ENCODE measurements around the gene ZNF284. TPM values are rescaled to one million over a fixed set of nuclear protein-coding genes. Genes with fewer than 3 reads are reported as not detected.
"Not testable (repeated sequence)": the region's sequence is repeated elsewhere in the genome, so short reads cannot be mapped to it uniquely, and the experiment has no call there.

Gene ZNF284
- total RNA-seq, 1 experiment from 2014 or later, result 2.6 TPM

- Histone ChIP-seq H3T11ph (ENCODE audit: low read length) (no peak overlapping the region), H3K4me2 (ENCODE audit: insufficient read depth, insufficient read length, low read length) (peak overlapping the region; percentile 57), H3K9ac (ENCODE audit: extremely low read depth, insufficient read length, low read length) (peak overlapping the region; percentile 65), H4K5ac (ENCODE audit: insufficient read length, low read depth, low read length) (no peak overlapping the region), H3K79me2 (ENCODE audit: insufficient read depth, low read length) (no peaks in the 10 kb centered on the region), H2AK5ac (ENCODE audit: insufficient read length, low read length) (no peak overlapping the region), H3K18ac (ENCODE audit: insufficient read length, low read depth, low read length) (no peak overlapping the region), H3K23me2 (ENCODE audit: insufficient read length, low read depth, low read length, poor library complexity, severe bottlenecking) (no peaks in the 10 kb centered on the region), H3K79me1 (ENCODE audit: insufficient read depth, low read depth, low read length, poor library complexity, severe bottlenecking) (peaks cover 2% of the 10 kb centered on the region), H2BK15ac (ENCODE audit: low read depth, low read length) (no peak overlapping the region), H2BK120ac (ENCODE audit: low read depth, low read length, poor library complexity, severe bottlenecking) (no peak overlapping the region), H3K56ac (ENCODE audit: insufficient read length, low read depth, low read length) (no peak overlapping the region), H3K27me3 (ENCODE audit: insufficient read depth, low read length) (no peaks in the 10 kb centered on the region), H4K8ac (replicated peaks; ENCODE audit: insufficient read length, low read depth, low read length) (no peak overlapping the region), H3K27ac (ENCODE audit: insufficient read length, low read depth, low read length) (no peak overlapping the region), H3K9me3 (ENCODE audit: control insufficient read depth, low read depth, low read length) (no peaks in the 10 kb centered on the region), H2BK5ac (ENCODE audit: insufficient read length, low read length) (no peak overlapping the region), H2AFZ (ENCODE audit: low read length) (no peak overlapping the region), H4K20me1 (ENCODE audit: control insufficient read depth, insufficient read depth, insufficient read length) (no peaks in the 10 kb centered on the region), H3K14ac (ENCODE audit: insufficient read depth, low read length) (no peak overlapping the region), H2BK20ac (ENCODE audit: low read depth, low read length, poor library complexity, severe bottlenecking) (no peak overlapping the region), H3K23ac (ENCODE audit: insufficient read length, low read depth, low read length) (no peak overlapping the region), H2BK12ac (ENCODE audit: insufficient read length, low read depth, low read length) (no peak overlapping the region), H4K91ac (ENCODE audit: insufficient read length, low read depth, low read length) (no peak overlapping the region), H3K4me1 (ENCODE audit: insufficient read depth, low read length) (no peaks in the 10 kb centered on the region), H3K4ac (ENCODE audit: low read depth, low read length) (no peak overlapping the region)
- Mint-ChIP-seq H3K27me3 (ENCODE audit: low read depth) (no peaks in the 10 kb centered on the region; the same call in 1 of the 2 replicates), H3K9me3 (peaks cover 24 to 28% of the 10 kb centered on the region in 2 experiments), H3K27ac (peak overlapping the region in 2 of 3 experiments; percentile 65 to 89; a peak in 1 of 7 replicates), H3K36me3 (ENCODE audit: insufficient read depth in 1 of 3, low read depth in 3 of 3) (peaks cover 20 to 45% (median 41%) of the 10 kb centered on the region in 3 experiments), H3K4me1 (peaks cover 5 to 14% of the 10 kb centered on the region in 2 experiments), H3K4me3 (peak overlapping the region; percentile 94 to 98)
- TF ChIP-seq CTCF (conservative IDR thresholded peaks at IDR 0.05), result no peak
- WGBS (ENCODE audit: extremely low coverage, insufficient read length, low lambda C conversion rate), result no CpG with 5 or more reads among the region's 18 CpGs
- DNase-seq, result peak; percentile 29
Observed at GRCh38 chr19:44113784-44114390, 41.9 kb downstream of the ZNF284 start.

- H4K20me1 ChIP-seq (ENCODE audit: control insufficient read depth, insufficient read depth, insufficient read length); H3K9ac ChIP-seq (ENCODE audit: extremely low read depth, insufficient read length, low read length); H4K91ac ChIP-seq (ENCODE audit: insufficient read length, low read depth, low read length); H2AK5ac ChIP-seq (ENCODE audit: insufficient read length, low read length); H3K14ac ChIP-seq (ENCODE audit: insufficient read depth, low read length); H2BK12ac ChIP-seq (ENCODE audit: insufficient read length, low read depth, low read length); H3K4ac ChIP-seq (ENCODE audit: low read depth, low read length); H3K9me3 ChIP-seq (ENCODE audit: control insufficient read depth, low read depth, low read length); H2BK20ac ChIP-seq (ENCODE audit: low read depth, low read length, poor library complexity, severe bottlenecking); H2BK15ac ChIP-seq (ENCODE audit: low read depth, low read length); H3K27me3 ChIP-seq (ENCODE audit: insufficient read depth, low read length); H2AFZ ChIP-seq (ENCODE audit: low read length); H4K8ac ChIP-seq (replicated peaks; ENCODE audit: insufficient read length, low read depth, low read length); H4K5ac ChIP-seq (ENCODE audit: insufficient read length, low read depth, low read length); H3K23me2 ChIP-seq (ENCODE audit: insufficient read length, low read depth, low read length, poor library complexity, severe bottlenecking); H3K79me1 ChIP-seq (ENCODE audit: insufficient read depth, low read depth, low read length, poor library complexity, severe bottlenecking); H3K27ac ChIP-seq (ENCODE audit: insufficient read length, low read depth, low read length); H3T11ph ChIP-seq (ENCODE audit: low read length); H3K4me2 ChIP-seq (ENCODE audit: insufficient read depth, insufficient read length, low read length); H3K18ac ChIP-seq (ENCODE audit: insufficient read length, low read depth, low read length); H3K27me3 Mint-ChIP-seq (ENCODE audit: low read depth); H2BK120ac ChIP-seq (ENCODE audit: low read depth, low read length, poor library complexity, severe bottlenecking); DNase-seq; H2BK5ac ChIP-seq (ENCODE audit: insufficient read length, low read length); H3K4me1 ChIP-seq (ENCODE audit: insufficient read depth, low read length); H3K4me1 Mint-ChIP-seq; H3K4me3 Mint-ChIP-seq; H3K56ac ChIP-seq (ENCODE audit: insufficient read length, low read depth, low read length); H3K79me2 ChIP-seq (ENCODE audit: insufficient read depth, low read length); H3K27ac Mint-ChIP-seq; H3K23ac ChIP-seq (ENCODE audit: insufficient read length, low read depth, low read length): not testable (repeated sequence)
- no CpG with 5 or more reads among the region's 4 CpGs for WGBS (ENCODE audit: extremely low coverage, insufficient read length, low lambda C conversion rate)
- Mint-ChIP-seq H3K9me3 (peaks cover 15 to 23% of the 10 kb centered on the region in 2 experiments; a peak in 4 of 5 replicates), H3K36me3 (ENCODE audit: insufficient read depth in 1 of 3, low read depth in 3 of 3) (peaks cover 61 to 86% (median 78%) of the 10 kb centered on the region in 3 experiments)
Observed at GRCh38 chr19:44121162-44121561, 49.2 kb downstream of the ZNF284 start.

Data from H9 (cell line).